ENCODE results near the gene ATP11B.
A peak's percentile ranks its signal among the peaks of the same experiment; 100 is the strongest.

ATP11B gene

DNA sequence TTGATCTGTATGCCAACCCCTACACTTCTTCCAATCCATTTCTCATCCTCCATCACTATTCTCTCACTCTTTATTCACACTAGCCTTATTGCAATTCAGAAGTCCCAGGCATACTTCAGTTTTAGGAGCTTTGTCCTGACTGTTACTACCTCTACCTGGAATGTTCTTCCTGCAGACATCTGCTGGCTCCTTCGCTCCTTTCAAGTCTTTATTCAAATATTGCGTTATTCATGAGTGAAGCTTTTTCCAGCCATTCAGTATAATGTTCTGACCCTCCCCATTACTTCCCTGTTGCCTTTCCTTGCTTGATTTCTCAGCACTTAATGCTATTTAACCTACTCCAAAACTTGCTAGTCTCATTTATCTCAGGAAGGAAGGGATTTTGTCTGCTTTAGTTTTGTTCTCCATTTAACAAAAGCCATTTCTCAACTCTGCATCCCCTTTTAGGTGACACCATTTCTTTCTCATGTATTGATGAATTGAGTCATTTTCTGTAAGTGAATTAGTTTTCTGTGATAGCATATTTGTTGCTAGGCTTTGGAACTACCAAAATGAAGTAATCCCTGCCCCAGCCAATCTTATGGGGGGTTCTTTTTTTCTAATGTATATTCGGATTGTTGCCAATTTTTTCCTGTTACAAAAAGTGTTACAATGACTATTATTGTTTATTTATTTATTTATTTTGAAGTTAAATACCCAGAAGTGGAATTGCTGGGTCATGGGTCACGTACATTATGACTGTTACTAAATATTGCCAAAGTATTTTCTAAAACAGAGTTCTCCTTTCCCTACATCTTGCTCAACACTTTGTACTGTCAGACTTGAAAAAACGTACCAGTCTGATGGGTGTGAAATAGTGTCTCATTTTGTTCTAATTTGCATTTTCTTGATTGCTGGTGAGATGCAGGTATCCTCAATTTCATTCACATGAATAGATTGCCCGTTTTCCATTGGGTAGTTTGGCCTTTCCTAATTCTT, 9.4 kb downstream of the ATP11B start:
- ATAC-seq: peak; percentile 37; the same call in 2 of the 3 replicates
- TF ChIP-seq CREB5 (CRISPR knock-in tag; IDR thresholded peaks at IDR 0.05; ENCODE audit: low read depth) (no peak), SNAI2 (CRISPR knock-in tag; IDR thresholded peaks at IDR 0.05) (no peak), RARB (CRISPR knock-in tag; IDR thresholded peaks at IDR 0.05) (no peak), ARNTL (CRISPR knock-in tag; IDR thresholded peaks at IDR 0.05; ENCODE audit: borderline replicate concordance, low read depth) (no peak), TCF4 (CRISPR knock-in tag; IDR thresholded peaks at IDR 0.05; ENCODE audit: borderline replicate concordance) (no peak), PATZ1 (CRISPR knock-in tag; IDR thresholded peaks at IDR 0.05; ENCODE audit: borderline replicate concordance) (no peak), PPARA (CRISPR knock-in tag; IDR thresholded peaks at IDR 0.05; ENCODE audit: borderline replicate concordance) (no peak), ZNF70 (CRISPR knock-in tag; IDR thresholded peaks at IDR 0.05) (no peak), BACH2 (CRISPR knock-in tag; IDR thresholded peaks at IDR 0.05; ENCODE audit: borderline replicate concordance) (no peak), ZNF8 (CRISPR knock-in tag; IDR thresholded peaks at IDR 0.05) (no peak)
- TF ChIP-seq, protein P1, sequence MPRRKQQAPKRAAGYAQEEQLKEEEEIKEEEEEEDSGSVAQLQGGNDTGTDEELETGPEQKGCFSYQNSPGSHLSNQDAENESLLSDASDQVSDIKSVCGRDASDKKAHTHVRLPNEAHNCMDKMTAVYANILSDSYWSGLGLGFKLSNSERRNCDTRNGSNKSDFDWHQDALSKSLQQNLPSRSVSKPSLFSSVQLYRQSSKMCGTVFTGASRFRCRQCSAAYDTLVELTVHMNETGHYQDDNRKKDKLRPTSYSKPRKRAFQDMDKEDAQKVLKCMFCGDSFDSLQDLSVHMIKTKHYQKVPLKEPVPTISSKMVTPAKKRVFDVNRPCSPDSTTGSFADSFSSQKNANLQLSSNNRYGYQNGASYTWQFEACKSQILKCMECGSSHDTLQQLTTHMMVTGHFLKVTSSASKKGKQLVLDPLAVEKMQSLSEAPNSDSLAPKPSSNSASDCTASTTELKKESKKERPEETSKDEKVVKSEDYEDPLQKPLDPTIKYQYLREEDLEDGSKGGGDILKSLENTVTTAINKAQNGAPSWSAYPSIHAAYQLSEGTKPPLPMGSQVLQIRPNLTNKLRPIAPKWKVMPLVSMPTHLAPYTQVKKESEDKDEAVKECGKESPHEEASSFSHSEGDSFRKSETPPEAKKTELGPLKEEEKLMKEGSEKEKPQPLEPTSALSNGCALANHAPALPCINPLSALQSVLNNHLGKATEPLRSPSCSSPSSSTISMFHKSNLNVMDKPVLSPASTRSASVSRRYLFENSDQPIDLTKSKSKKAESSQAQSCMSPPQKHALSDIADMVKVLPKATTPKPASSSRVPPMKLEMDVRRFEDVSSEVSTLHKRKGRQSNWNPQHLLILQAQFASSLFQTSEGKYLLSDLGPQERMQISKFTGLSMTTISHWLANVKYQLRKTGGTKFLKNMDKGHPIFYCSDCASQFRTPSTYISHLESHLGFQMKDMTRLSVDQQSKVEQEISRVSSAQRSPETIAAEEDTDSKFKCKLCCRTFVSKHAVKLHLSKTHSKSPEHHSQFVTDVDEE (CRISPR knock-in tag; IDR thresholded peaks at IDR 0.05): no peak
- TF ChIP-seq, protein P2, sequence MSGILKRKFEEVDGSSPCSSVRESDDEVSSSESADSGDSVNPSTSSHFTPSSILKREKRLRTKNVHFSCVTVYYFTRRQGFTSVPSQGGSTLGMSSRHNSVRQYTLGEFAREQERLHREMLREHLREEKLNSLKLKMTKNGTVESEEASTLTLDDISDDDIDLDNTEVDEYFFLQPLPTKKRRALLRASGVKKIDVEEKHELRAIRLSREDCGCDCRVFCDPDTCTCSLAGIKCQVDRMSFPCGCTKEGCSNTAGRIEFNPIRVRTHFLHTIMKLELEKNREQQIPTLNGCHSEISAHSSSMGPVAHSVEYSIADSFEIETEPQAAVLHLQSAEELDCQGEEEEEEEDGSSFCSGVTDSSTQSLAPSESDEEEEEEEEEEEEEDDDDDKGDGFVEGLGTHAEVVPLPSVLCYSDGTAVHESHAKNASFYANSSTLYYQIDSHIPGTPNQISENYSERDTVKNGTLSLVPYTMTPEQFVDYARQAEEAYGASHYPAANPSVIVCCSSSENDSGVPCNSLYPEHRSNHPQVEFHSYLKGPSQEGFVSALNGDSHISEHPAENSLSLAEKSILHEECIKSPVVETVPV (CRISPR knock-in tag; IDR thresholded peaks at IDR 0.05): no peak

DNA sequence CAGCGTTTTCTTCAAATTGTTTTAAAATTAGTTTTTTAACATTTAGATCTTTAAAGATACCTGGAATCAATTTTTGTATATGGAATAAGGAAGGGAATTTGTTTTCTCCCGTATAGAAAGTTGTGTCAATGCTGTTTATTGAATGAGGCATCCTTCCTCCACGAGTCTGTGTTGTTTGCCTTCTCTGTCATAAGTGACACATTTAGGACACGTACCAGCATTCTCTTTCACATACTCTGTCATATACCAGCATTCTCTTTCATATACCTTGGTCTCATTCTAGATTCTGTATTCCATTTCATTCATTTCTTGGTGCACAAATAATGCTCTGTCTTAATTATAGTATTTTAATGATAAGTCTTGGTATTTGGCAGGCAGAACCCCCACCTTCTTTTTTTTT, 10.3 kb downstream of the ATP11B start:
- TF ChIP-seq, protein P2 (CRISPR knock-in tag; IDR thresholded peaks at IDR 0.05): no peak
- TF ChIP-seq ZFP3 (CRISPR knock-in tag; IDR thresholded peaks at IDR 0.05) (no peak), CREB5 (CRISPR knock-in tag; IDR thresholded peaks at IDR 0.05; ENCODE audit: low read depth) (no peak), PPARA (CRISPR knock-in tag; IDR thresholded peaks at IDR 0.05; ENCODE audit: borderline replicate concordance) (no peak)
- TF ChIP-seq, protein P1 (CRISPR knock-in tag; IDR thresholded peaks at IDR 0.05): no peak
- no peak for ATAC-seq
